Measurements from ENCODE around the gene HNRNPDL. TPM values are rescaled to one million over a fixed set of nuclear protein-coding genes. Genes with fewer than 3 reads are reported as not detected.

The HNRNPDL gene
- polyA plus RNA-seq, 1 donor from 2014 or later, result 1,146 TPM

DNA sequence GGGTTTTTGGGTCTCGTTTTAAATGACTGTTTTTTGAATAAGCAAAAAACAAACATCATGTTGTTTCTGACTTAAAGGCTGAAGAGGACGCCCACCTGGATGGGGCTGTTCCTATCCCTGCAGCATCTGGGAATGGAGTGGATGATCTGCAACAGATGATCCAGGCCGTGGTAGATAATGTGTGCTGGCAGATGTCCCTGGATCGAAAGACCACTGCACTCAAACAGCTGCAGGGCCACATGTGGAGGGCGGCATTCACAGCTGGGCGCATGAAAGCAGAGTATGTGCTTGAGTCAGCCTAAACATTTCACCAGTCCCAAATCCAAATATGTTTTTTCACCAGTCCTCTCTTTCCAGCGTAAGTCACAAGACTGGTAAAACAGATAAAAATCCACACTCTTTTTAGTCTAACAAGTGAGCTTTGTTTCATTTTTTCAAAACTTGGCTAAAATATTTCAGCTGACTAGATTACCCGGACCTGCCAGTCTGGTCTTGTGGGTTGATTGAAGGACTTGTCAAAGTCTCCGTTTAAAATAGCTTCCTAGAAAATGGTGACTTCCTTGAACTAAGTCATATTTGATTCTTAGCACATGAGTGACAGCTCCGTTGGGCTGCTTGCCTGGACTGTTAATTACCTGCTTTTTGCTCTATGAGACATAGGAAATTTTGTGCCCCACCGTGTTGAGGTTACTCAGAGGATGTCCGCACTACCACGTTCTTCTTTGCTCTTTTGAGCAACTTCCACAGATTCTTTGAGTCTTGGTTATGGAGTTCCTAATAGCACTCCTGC, 20.9 kb upstream of the HNRNPDL start:
- peaks cover 7% of the 10 kb centered on the region for H3K79me2 ChIP-seq (replicated peaks; ENCODE audit: insufficient read depth, low read length)
- H3K27me3 ChIP-seq (ENCODE audit: insufficient read depth, low read depth, low read length), result no peaks in the 10 kb centered on the region
- no peaks in the 10 kb centered on the region for H3K36me3 ChIP-seq (ENCODE audit: insufficient read depth, low read length)
- no peak overlapping the region for H3K9ac ChIP-seq (ENCODE audit: low read length)
- no peaks in the 10 kb centered on the region for H3F3A ChIP-seq (ENCODE audit: insufficient read depth, low read length, poor library complexity, severe bottlenecking)
- no peak overlapping the region for H3K27ac ChIP-seq (ENCODE audit: low read length)
- TF ChIP-seq EP300 (conservative IDR thresholded peaks at IDR 0.05; ENCODE audit: poor library complexity, severe bottlenecking) (no peak), RAD21 (conservative IDR thresholded peaks at IDR 0.05) (no peak), TAF1 (IDR thresholded peaks at IDR 0.05; ENCODE audit: low read depth) (no peak), MXI1 (conservative IDR thresholded peaks at IDR 0.05; ENCODE audit: poor library complexity, severe bottlenecking) (no peak), EZH2 (IDR thresholded peaks at IDR 0.05; ENCODE audit: borderline replicate concordance, insufficient read depth, low read length, poor library complexity, severe bottlenecking) (no peak), POLR2AphosphoS5 (IDR thresholded peaks at IDR 0.05) (no peak), SMC3 (conservative IDR thresholded peaks at IDR 0.05; ENCODE audit: poor library complexity) (no peak)
- TF ChIP-seq, protein P1, sequence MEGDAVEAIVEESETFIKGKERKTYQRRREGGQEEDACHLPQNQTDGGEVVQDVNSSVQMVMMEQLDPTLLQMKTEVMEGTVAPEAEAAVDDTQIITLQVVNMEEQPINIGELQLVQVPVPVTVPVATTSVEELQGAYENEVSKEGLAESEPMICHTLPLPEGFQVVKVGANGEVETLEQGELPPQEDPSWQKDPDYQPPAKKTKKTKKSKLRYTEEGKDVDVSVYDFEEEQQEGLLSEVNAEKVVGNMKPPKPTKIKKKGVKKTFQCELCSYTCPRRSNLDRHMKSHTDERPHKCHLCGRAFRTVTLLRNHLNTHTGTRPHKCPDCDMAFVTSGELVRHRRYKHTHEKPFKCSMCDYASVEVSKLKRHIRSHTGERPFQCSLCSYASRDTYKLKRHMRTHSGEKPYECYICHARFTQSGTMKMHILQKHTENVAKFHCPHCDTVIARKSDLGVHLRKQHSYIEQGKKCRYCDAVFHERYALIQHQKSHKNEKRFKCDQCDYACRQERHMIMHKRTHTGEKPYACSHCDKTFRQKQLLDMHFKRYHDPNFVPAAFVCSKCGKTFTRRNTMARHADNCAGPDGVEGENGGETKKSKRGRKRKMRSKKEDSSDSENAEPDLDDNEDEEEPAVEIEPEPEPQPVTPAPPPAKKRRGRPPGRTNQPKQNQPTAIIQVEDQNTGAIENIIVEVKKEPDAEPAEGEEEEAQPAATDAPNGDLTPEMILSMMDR (IDR thresholded peaks at IDR 0.05; ENCODE audit: poor library complexity, severe bottlenecking), result no peak
- TF ChIP-seq, protein P2, sequence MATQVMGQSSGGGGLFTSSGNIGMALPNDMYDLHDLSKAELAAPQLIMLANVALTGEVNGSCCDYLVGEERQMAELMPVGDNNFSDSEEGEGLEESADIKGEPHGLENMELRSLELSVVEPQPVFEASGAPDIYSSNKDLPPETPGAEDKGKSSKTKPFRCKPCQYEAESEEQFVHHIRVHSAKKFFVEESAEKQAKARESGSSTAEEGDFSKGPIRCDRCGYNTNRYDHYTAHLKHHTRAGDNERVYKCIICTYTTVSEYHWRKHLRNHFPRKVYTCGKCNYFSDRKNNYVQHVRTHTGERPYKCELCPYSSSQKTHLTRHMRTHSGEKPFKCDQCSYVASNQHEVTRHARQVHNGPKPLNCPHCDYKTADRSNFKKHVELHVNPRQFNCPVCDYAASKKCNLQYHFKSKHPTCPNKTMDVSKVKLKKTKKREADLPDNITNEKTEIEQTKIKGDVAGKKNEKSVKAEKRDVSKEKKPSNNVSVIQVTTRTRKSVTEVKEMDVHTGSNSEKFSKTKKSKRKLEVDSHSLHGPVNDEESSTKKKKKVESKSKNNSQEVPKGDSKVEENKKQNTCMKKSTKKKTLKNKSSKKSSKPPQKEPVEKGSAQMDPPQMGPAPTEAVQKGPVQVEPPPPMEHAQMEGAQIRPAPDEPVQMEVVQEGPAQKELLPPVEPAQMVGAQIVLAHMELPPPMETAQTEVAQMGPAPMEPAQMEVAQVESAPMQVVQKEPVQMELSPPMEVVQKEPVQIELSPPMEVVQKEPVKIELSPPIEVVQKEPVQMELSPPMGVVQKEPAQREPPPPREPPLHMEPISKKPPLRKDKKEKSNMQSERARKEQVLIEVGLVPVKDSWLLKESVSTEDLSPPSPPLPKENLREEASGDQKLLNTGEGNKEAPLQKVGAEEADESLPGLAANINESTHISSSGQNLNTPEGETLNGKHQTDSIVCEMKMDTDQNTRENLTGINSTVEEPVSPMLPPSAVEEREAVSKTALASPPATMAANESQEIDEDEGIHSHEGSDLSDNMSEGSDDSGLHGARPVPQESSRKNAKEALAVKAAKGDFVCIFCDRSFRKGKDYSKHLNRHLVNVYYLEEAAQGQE (IDR thresholded peaks at IDR 0.05; ENCODE audit: borderline replicate concordance), result no peak
- no peak overlapping the region for H3K4me3 ChIP-seq (ENCODE audit: low read length)
- no peaks in the 10 kb centered on the region for H3K9me2 ChIP-seq (ENCODE audit: insufficient read depth, low read length)
- H4K20me1 ChIP-seq (ENCODE audit: insufficient read depth), result no peaks in the 10 kb centered on the region
- H2AFZ ChIP-seq (ENCODE audit: low read depth, low read length), result no peak overlapping the region
- no peak overlapping the region for H3K4me2 ChIP-seq (ENCODE audit: low read length)
- no peaks in the 10 kb centered on the region for H3K9me3 ChIP-seq (ENCODE audit: low read length)

DNA sequence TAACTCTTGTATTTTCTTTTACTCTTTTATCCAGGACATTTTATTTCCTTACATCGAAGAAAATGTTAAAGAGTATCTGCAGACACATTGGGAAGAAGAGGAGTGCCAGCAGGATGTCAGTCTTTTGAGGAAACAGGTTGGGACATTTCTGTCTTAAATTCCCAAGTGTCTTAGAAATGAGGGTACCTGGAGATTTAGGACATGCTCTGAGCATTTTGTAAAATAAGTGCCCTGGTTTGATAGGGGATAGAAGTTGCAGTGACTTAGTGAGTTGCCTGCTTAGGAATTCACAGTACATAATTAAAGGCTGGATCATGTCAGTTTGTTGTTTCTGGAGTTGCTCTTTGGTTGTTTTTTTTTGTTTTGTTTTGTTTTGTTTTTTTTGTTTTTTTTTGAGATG, 17.6 kb upstream of the HNRNPDL start:
- TF ChIP-seq TAF1 (IDR thresholded peaks at IDR 0.05; ENCODE audit: low read depth) (no peak), EZH2 (IDR thresholded peaks at IDR 0.05; ENCODE audit: borderline replicate concordance, insufficient read depth, low read length, poor library complexity, severe bottlenecking) (no peak), POLR2AphosphoS5 (IDR thresholded peaks at IDR 0.05) (no peak), EP300 (conservative IDR thresholded peaks at IDR 0.05; ENCODE audit: poor library complexity, severe bottlenecking) (no peak), RAD21 (conservative IDR thresholded peaks at IDR 0.05) (no peak)
- TF ChIP-seq, protein P2 (IDR thresholded peaks at IDR 0.05; ENCODE audit: borderline replicate concordance), result no peak
- TF ChIP-seq, protein P1 (IDR thresholded peaks at IDR 0.05; ENCODE audit: poor library complexity, severe bottlenecking), result no peak
- Histone ChIP-seq H3K4me3 (ENCODE audit: low read length) (no peak overlapping the region), H3K79me2 (replicated peaks; ENCODE audit: insufficient read depth, low read length) (peaks cover 14% of the 10 kb centered on the region), H3K27me3 (ENCODE audit: insufficient read depth, low read depth, low read length) (no peaks in the 10 kb centered on the region), H3K36me3 (ENCODE audit: insufficient read depth, low read length) (no peaks in the 10 kb centered on the region), H3K9me3 (ENCODE audit: low read length) (no peaks in the 10 kb centered on the region), H2AFZ (ENCODE audit: low read depth, low read length) (no peak overlapping the region), H3K9ac (ENCODE audit: low read length) (no peak overlapping the region), H4K20me1 (ENCODE audit: insufficient read depth) (no peaks in the 10 kb centered on the region), H3K27ac (ENCODE audit: low read length) (no peak overlapping the region), H3K4me2 (ENCODE audit: low read length) (no peak overlapping the region), H3K9me2 (ENCODE audit: insufficient read depth, low read length) (no peaks in the 10 kb centered on the region), H3F3A (ENCODE audit: insufficient read depth, low read length, poor library complexity, severe bottlenecking) (no peaks in the 10 kb centered on the region)

All from neural cell (in vitro differentiated cells).